Fibroblast of lung (primary cell): Measurements from ENCODE around the gene WDFY3. TPM values are rescaled to one million over a fixed set of nuclear protein-coding genes. Genes with fewer than 3 reads are reported as not detected.

Source experiments
- DNase-seq, 2 donors: peaks; one replicate each; pipeline versions ENCODE4 v3.0.0 to v3.0.0-alpha.2; 2010; ENCODE audit warnings: low read depth in 2 of 2
- H2AFZ ChIP-seq: 2 replicates; pipeline ENCODE4 v1.5.1; 2012; ENCODE audit warnings: low read length, control low read depth, inconsistent platforms
- H3K27ac ChIP-seq: 2 replicates; pipeline ENCODE4 v1.5.1; 2011; ENCODE audit warnings: low read length, control low read depth; ENCODE audit not compliant: insufficient read depth
- H3K27me3 ChIP-seq: 2 replicates; pipeline ENCODE4 v1.5.1; 2011; ENCODE audit warnings: mild to moderate bottlenecking, low read length; ENCODE audit not compliant: control insufficient read depth, insufficient read depth
- H3K36me3 ChIP-seq: 2 replicates; pipeline ENCODE4 v1.5.1; 2011; ENCODE audit warnings: low read length; ENCODE audit not compliant: control insufficient read depth, insufficient read depth
- H3K4me1 ChIP-seq: 2 replicates; pipeline ENCODE4 v1.5.1; 2011; ENCODE audit warnings: low read length; ENCODE audit not compliant: control insufficient read depth, insufficient read depth; ENCODE audit errors: extremely low read depth
- H3K4me2 ChIP-seq: 2 replicates; pipeline ENCODE4 v1.5.1; 2011; ENCODE audit warnings: low read length, control low read depth; ENCODE audit not compliant: insufficient read depth; ENCODE audit errors: extremely low read depth
- H3K4me3 ChIP-seq, 4 experiments: fragments of 200-600 bp in 1 of 4; sonication (generic) in 1 of 4; replicated peaks in 1 of 4; 2 replicates each; pipeline ENCODE4 v1.5.1; 2011 to 2016; ENCODE audit warnings: low read length in 4 of 4, low read depth in 3 of 4, mild to moderate bottlenecking in 3 of 4, control low read depth in 2 of 4, inconsistent platforms in 1 of 4, mixed read lengths in 1 of 4; ENCODE audit not compliant: insufficient read depth in 1 of 4; ENCODE audit errors: control extremely low read depth in 1 of 4
- H3K79me2 ChIP-seq: 2 replicates; pipeline ENCODE4 v1.5.1; 2012; ENCODE audit warnings: mild to moderate bottlenecking, low read length, inconsistent platforms; ENCODE audit not compliant: control insufficient read depth, insufficient read depth
- H3K9ac ChIP-seq: 2 replicates; pipeline ENCODE4 v1.5.1; 2011; ENCODE audit warnings: mild to moderate bottlenecking, low read length, control low read depth; ENCODE audit not compliant: insufficient read depth
- H3K9me3 ChIP-seq: 2 replicates; pipeline ENCODE4 v1.5.1; 2012; ENCODE audit warnings: low read depth, low read length; ENCODE audit not compliant: control insufficient read depth, insufficient read depth
- H4K20me1 ChIP-seq: 2 replicates; pipeline ENCODE4 v1.5.1; 2011; ENCODE audit warnings: low read length; ENCODE audit not compliant: control insufficient read depth, insufficient read depth; ENCODE audit errors: extremely low read depth
- CTCF ChIP-seq, 2 donors: IDR thresholded peaks in 1 of 2; conservative IDR thresholded peaks in 1 of 2; 1 replicate in 1 of 2; 2 replicates in 1 of 2; pipeline ENCODE4 v1.5.1; 2011 to 2012; ENCODE audit warnings: low read length in 2 of 2, control low read depth in 1 of 2, inconsistent platforms in 1 of 2, low read depth in 1 of 2, mild to moderate bottlenecking in 1 of 2
- EZH2 ChIP-seq: IDR thresholded peaks from 2 replicates; pipeline ENCODE4 v1.5.1; 2012; ENCODE audit warnings: low read length, control low read depth, mild to moderate bottlenecking; ENCODE audit errors: missing control alignments
- polyA plus RNA-seq, 2 donors: library from polyadenylated mRNA; depleted of rRNA in 1 of 2; stranded (reverse) in 1 of 2; unstranded in 1 of 2; fragments of >200 nt; gene quantifications; 2 replicates each; pipeline ENCODE4 v1.2.1, GENCODE V29; 2011 to 2012; ENCODE audit warnings: missing spikeins in 1 of 2
- total RNA-seq: library from RNA; depleted of rRNA; stranded (reverse); fragments of >200 nt; gene quantifications from 2 replicates; pipeline ENCODE4 v1.2.1, GENCODE V29; 2014

The WDFY3 gene
- total and polyA plus RNA-seq, 2 donors (not counting 1 experiment from before 2014, with no cell fraction given), result 26.8 to 88.8 TPM

GRCh38 chr4:84985952-84986351, 19.5 kb upstream of the WDFY3 start:
- no peak overlapping the region for H2AFZ ChIP-seq
- no peaks in the 10 kb centered on the region for H3K9me3 ChIP-seq
- no peak overlapping the region for H3K4me3 ChIP-seq
- no peaks in the 10 kb centered on the region for H3K4me1 ChIP-seq
- H4K20me1 ChIP-seq, result no peaks in the 10 kb centered on the region
- no peaks in the 10 kb centered on the region for H3K36me3 ChIP-seq
- DNase-seq, result peak; percentile 43 to 77
- H3K27me3 ChIP-seq, result no peaks in the 10 kb centered on the region
- H3K79me2 ChIP-seq, result no peaks in the 10 kb centered on the region
- H3K4me2 ChIP-seq, result no peak overlapping the region
- H3K9ac ChIP-seq, result no peak overlapping the region
- H3K27ac ChIP-seq, result no peak overlapping the region
- TF ChIP-seq CTCF (conservative IDR thresholded peaks at IDR 0.05 in 1 of 2, IDR thresholded peaks at IDR 0.05 in 1 of 2; ENCODE audit: low read depth in 1 of 2, low read length in 2 of 2), result no peak
- no peak for TF ChIP-seq EZH2

- H3K9ac ChIP-seq, result no peak overlapping the region
- no peaks in the 10 kb centered on the region for H4K20me1 ChIP-seq
- H3K27ac ChIP-seq, result no peak overlapping the region
- H3K79me2 ChIP-seq, result no peaks in the 10 kb centered on the region
- TF ChIP-seq CTCF (conservative IDR thresholded peaks at IDR 0.05 in 1 of 2, IDR thresholded peaks at IDR 0.05 in 1 of 2; ENCODE audit: low read depth in 1 of 2, low read length in 2 of 2), result no peak
- no peak for TF ChIP-seq EZH2
- H3K27me3 ChIP-seq, result no peaks in the 10 kb centered on the region
- no peaks in the 10 kb centered on the region for H3K9me3 ChIP-seq
- no peaks in the 10 kb centered on the region for H3K36me3 ChIP-seq
- H2AFZ ChIP-seq, result no peak overlapping the region
- H3K4me3 ChIP-seq, result no peak overlapping the region
- no peak for DNase-seq
- no peaks in the 10 kb centered on the region for H3K4me1 ChIP-seq
- no peak overlapping the region for H3K4me2 ChIP-seq
These were observed 10.9 kb upstream of the WDFY3 start for GRCh38 chr4:84977396-84977795.

GRCh38 chr4:84973856-84974255, 7.4 kb upstream of the WDFY3 start:
- H3K4me2 ChIP-seq, result no peak overlapping the region
- H3K4me1 ChIP-seq, result peaks cover 4% of the 10 kb centered on the region
- H3K9me3 ChIP-seq, result no peaks in the 10 kb centered on the region
- no peak overlapping the region for H3K4me3 ChIP-seq
- no peak overlapping the region for H2AFZ ChIP-seq
- H3K27ac ChIP-seq, result no peak overlapping the region
- no peaks in the 10 kb centered on the region for H3K36me3 ChIP-seq
- H3K79me2 ChIP-seq, result no peaks in the 10 kb centered on the region
- no peaks in the 10 kb centered on the region for H3K27me3 ChIP-seq
- no peak for DNase-seq
- TF ChIP-seq EZH2 (no peak), CTCF (conservative IDR thresholded peaks at IDR 0.05 in 1 of 2, IDR thresholded peaks at IDR 0.05 in 1 of 2; ENCODE audit: low read depth in 1 of 2, low read length in 2 of 2) (no peak)
- no peak overlapping the region for H3K9ac ChIP-seq
- no peaks in the 10 kb centered on the region for H4K20me1 ChIP-seq
